Measurements from ENCODE around the gene EGR4. TPM values are rescaled to one million over a fixed set of nuclear protein-coding genes. Genes with fewer than 3 reads are reported as not detected.

EGR4 gene
- total and polyA plus RNA-seq, 2 experiments from 2014 or later, result 0.23 TPM; not detected in 1

GRCh38 chr2:73267008-73267407 lies 26.3 kb downstream of the EGR4 start (continued):
- TF ChIP-seq, protein P1, sequence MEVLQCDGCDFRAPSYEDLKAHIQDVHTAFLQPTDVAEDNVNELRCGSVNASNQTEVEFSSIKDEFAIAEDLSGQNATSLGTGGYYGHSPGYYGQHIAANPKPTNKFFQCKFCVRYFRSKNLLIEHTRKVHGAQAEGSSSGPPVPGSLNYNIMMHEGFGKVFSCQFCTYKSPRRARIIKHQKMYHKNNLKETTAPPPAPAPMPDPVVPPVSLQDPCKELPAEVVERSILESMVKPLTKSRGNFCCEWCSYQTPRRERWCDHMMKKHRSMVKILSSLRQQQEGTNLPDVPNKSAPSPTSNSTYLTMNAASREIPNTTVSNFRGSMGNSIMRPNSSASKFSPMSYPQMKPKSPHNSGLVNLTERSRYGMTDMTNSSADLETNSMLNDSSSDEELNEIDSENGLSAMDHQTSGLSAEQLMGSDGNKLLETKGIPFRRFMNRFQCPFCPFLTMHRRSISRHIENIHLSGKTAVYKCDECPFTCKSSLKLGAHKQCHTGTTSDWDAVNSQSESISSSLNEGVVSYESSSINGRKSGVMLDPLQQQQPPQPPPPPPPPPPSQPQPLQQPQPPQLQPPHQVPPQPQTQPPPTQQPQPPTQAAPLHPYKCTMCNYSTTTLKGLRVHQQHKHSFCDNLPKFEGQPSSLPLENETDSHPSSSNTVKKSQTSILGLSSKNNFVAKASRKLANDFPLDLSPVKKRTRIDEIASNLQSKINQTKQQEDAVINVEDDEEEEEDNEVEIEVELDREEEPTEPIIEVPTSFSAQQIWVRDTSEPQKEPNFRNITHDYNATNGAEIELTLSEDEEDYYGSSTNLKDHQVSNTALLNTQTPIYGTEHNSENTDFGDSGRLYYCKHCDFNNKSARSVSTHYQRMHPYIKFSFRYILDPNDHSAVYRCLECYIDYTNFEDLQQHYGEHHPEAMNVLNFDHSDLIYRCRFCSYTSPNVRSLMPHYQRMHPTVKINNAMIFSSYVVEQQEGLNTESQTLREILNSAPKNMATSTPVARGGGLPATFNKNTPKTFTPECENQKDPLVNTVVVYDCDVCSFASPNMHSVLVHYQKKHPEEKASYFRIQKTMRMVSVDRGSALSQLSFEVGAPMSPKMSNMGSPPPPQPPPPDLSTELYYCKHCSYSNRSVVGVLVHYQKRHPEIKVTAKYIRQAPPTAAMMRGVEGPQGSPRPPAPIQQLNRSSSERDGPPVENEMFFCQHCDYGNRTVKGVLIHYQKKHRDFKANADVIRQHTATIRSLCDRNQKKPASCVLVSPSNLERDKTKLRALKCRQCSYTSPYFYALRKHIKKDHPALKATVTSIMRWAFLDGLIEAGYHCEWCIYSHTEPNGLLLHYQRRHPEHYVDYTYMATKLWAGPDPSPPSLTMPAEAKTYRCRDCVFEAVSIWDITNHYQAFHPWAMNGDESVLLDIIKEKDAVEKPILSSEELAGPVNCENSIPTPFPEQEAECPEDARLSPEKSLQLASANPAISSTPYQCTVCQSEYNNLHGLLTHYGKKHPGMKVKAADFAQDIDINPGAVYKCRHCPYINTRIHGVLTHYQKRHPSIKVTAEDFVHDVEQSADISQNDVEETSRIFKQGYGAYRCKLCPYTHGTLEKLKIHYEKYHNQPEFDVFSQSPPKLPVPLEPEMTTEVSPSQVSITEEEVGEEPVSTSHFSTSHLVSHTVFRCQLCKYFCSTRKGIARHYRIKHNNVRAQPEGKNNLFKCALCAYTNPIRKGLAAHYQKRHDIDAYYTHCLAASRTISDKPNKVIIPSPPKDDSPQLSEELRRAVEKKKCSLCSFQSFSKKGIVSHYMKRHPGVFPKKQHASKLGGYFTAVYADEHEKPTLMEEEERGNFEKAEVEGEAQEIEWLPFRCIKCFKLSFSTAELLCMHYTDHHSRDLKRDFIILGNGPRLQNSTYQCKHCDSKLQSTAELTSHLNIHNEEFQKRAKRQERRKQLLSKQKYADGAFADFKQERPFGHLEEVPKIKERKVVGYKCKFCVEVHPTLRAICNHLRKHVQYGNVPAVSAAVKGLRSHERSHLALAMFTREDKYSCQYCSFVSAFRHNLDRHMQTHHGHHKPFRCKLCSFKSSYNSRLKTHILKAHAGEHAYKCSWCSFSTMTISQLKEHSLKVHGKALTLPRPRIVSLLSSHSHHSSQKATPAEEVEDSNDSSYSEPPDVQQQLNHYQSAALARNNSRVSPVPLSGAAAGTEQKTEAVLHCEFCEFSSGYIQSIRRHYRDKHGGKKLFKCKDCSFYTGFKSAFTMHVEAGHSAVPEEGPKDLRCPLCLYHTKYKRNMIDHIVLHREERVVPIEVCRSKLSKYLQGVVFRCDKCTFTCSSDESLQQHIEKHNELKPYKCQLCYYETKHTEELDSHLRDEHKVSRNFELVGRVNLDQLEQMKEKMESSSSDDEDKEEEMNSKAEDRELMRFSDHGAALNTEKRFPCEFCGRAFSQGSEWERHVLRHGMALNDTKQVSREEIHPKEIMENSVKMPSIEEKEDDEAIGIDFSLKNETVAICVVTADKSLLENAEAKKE (CRISPR knock-in tag; IDR thresholded peaks at IDR 0.05), result no peak
- TF ChIP-seq ZNF114 (CRISPR knock-in tag; IDR thresholded peaks at IDR 0.05) (no peak), NANOG (IDR thresholded peaks at IDR 0.05; ENCODE audit: borderline replicate concordance) (no peak), CREB1 (CRISPR knock-in tag; IDR thresholded peaks at IDR 0.05; ENCODE audit: low read depth) (no peak), EZH2 (IDR thresholded peaks at IDR 0.05; ENCODE audit: low read depth, unreplicated experiment) (no peak)
- TF ChIP-seq, protein P2, sequence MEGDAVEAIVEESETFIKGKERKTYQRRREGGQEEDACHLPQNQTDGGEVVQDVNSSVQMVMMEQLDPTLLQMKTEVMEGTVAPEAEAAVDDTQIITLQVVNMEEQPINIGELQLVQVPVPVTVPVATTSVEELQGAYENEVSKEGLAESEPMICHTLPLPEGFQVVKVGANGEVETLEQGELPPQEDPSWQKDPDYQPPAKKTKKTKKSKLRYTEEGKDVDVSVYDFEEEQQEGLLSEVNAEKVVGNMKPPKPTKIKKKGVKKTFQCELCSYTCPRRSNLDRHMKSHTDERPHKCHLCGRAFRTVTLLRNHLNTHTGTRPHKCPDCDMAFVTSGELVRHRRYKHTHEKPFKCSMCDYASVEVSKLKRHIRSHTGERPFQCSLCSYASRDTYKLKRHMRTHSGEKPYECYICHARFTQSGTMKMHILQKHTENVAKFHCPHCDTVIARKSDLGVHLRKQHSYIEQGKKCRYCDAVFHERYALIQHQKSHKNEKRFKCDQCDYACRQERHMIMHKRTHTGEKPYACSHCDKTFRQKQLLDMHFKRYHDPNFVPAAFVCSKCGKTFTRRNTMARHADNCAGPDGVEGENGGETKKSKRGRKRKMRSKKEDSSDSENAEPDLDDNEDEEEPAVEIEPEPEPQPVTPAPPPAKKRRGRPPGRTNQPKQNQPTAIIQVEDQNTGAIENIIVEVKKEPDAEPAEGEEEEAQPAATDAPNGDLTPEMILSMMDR (conservative IDR thresholded peaks at IDR 0.05; ENCODE audit: low read depth in 2 of 2), result no peak

Measured in GM23338 (cell line).